Cardiac muscle cell (in vitro differentiated cells and primary cell): Measurements from ENCODE around the gene ARHGEF10L. TPM values are rescaled to one million over a fixed set of nuclear protein-coding genes. Genes with fewer than 3 reads are reported as not detected.

Experiments used
- DNase-seq, 2 donors: peaks; one replicate each; pipeline versions ENCODE4 v3.0.0 to v3.0.0-alpha.2; 2010 to 2017; ENCODE audit warnings: low read depth in 1 of 2, low spot score in 1 of 2
- H3K27ac ChIP-seq: fragments of 200-600 bp; sonication (generic); 2 replicates; pipeline ENCODE4 v1.5.1; 2016
- H3K27me3 ChIP-seq: fragments of 200-600 bp; sonication (generic); 2 replicates; pipeline ENCODE4 v1.6.0; 2016; ENCODE audit warnings: control low read depth
- H3K36me3 ChIP-seq: fragments of 200-600 bp; sonication (generic); 2 replicates; pipeline ENCODE4 v1.5.1; 2016; ENCODE audit warnings: control low read depth
- H3K4me1 ChIP-seq: fragments of 200-600 bp; sonication (generic); 2 replicates; pipeline ENCODE4 v1.8.1; 2017; ENCODE audit warnings: low read depth, mild to moderate bottlenecking, mixed run types
- H3K4me3 ChIP-seq: fragments of 200-600 bp; sonication (generic); 2 replicates; pipeline ENCODE4 v1.5.1; 2016; ENCODE audit warnings: mild to moderate bottlenecking
- H3K9me3 ChIP-seq: fragments of 200-600 bp; sonication (generic); 2 replicates; pipeline ENCODE4 v1.5.1; 2017; ENCODE audit warnings: low read depth, mild to moderate bottlenecking, control low read depth
- polyA plus RNA-seq: library from polyadenylated mRNA; unstranded; fragments of >200 nt; fragmentation: Nextera tagmentation; extraction: Ambion mirVana; gene quantifications from 2 replicates; pipeline ENCODE4 v1.2.1, GENCODE V29; 2016
- total RNA-seq: library from RNA; depleted of rRNA; stranded (reverse); fragments of >200 nt; gene quantifications from 2 replicates; pipeline ENCODE4 v1.2.3, GENCODE V29; 2016
- TF ChIP-seq, protein P1 (sequence below): IDR thresholded peaks from 2 replicates; pipeline ENCODE4 v1.5.1; 2012; ENCODE audit warnings: low read depth, mild to moderate bottlenecking, low read length

Gene ARHGEF10L
- total and polyA plus RNA-seq, 2 experiments from 2014 or later, result 32.3 to 55.4 TPM

DNA sequence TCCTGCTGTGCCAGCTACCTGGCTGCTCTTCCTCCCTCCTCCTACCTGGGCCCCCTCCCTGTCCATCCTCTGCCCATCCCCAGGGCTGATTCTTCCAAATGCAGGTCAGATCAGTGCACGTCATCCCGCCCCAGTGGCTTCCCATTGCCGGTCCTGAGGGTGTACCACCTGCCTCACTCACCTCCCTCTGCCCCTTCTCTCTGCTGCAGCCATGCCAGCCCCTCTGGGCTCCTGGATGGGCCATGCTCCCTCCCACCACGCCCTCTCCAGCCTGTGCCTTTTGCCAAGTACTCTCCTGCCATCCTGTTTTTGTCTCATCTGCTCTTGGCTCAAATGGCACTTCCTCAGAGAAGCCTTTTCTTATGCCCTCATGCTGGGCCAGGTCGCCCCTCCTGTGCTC, 95.8 kb downstream of the ARHGEF10L start:
- Histone ChIP-seq H3K36me3 (peaks cover 14% of the 10 kb centered on the region), H3K4me1 (no peaks in the 10 kb centered on the region), H3K27ac (no peak overlapping the region), H3K4me3 (no peak overlapping the region), H3K9me3 (no peaks in the 10 kb centered on the region), H3K27me3 (no peaks in the 10 kb centered on the region)
- TF ChIP-seq, protein P1, sequence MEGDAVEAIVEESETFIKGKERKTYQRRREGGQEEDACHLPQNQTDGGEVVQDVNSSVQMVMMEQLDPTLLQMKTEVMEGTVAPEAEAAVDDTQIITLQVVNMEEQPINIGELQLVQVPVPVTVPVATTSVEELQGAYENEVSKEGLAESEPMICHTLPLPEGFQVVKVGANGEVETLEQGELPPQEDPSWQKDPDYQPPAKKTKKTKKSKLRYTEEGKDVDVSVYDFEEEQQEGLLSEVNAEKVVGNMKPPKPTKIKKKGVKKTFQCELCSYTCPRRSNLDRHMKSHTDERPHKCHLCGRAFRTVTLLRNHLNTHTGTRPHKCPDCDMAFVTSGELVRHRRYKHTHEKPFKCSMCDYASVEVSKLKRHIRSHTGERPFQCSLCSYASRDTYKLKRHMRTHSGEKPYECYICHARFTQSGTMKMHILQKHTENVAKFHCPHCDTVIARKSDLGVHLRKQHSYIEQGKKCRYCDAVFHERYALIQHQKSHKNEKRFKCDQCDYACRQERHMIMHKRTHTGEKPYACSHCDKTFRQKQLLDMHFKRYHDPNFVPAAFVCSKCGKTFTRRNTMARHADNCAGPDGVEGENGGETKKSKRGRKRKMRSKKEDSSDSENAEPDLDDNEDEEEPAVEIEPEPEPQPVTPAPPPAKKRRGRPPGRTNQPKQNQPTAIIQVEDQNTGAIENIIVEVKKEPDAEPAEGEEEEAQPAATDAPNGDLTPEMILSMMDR, result no peak
- DNase-seq, result no peak

DNA sequence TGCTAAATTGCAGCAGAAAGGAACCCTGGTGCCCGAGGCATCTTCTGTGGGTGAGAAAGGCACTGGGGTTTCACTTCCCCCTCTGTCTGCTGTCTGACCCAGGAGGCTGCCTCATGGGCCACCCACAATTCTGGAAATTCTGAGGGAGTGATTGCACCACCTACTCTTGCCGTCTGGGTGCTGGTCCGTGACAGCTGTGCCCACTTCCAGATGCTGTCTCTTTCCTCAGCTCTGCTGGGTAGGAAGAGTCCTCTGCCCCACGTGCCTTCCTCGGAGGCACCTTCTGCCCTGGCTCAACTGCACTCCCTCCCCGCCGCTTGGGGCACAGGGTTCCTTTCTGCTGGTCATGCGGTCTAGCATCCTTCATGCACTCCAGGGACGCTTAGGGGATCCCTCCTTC, 96.3 kb downstream of the ARHGEF10L start:
- TF ChIP-seq, protein P1, result no peak
- H3K9me3 ChIP-seq, result no peaks in the 10 kb centered on the region
- DNase-seq, result no peak
- H3K27me3 ChIP-seq, result no peaks in the 10 kb centered on the region
- no peaks in the 10 kb centered on the region for H3K4me1 ChIP-seq
- H3K4me3 ChIP-seq, result no peak overlapping the region
- H3K36me3 ChIP-seq, result peaks cover 14% of the 10 kb centered on the region
- H3K27ac ChIP-seq, result no peak overlapping the region

DNA sequence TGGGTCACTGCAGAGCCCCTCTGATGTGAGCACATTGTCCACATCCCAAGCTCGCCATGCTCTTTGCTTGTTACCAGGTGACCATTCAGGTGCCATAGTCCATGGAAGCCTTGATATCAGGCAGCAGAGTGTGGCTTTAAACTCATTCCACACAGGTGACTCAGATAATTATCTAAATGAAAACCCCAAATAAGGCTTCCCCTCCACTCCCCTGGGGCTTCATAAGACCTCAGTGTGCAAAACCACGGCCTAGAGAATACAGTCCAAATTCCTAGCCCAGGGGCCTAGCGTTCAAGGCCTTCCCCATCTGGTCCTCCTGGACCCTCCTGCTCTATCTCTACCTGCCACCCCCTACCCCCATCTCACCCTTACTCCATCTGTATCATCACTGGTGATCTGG, 97.1 kb downstream of the ARHGEF10L start:
- Histone ChIP-seq H3K27me3 (no peaks in the 10 kb centered on the region), H3K4me3 (no peak overlapping the region), H3K9me3 (no peaks in the 10 kb centered on the region), H3K4me1 (no peaks in the 10 kb centered on the region), H3K27ac (no peak overlapping the region), H3K36me3 (peaks cover 14% of the 10 kb centered on the region)
- no peak for DNase-seq
- TF ChIP-seq, protein P1, result no peak

DNA sequence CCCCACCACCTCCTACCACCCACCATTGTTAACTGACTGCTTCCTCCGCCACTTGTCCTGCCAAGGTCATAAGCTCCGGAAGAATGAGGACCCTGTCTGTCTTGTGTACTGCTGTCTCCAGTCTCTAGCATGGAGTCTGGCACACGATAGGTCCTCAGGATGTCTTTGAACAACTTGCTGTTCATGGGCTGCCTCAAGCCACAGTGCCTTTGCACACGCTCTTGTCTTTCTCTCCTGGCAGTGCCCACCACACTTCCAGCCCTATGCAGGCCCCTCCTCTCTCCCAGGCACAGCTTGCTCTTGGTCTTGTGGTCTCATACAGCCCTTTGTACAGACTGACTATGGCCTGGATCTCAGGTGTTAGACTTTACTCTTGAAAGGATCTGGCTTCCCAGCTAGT, 97.6 kb downstream of the ARHGEF10L start:
- Histone ChIP-seq H3K27ac (no peak overlapping the region), H3K9me3 (no peaks in the 10 kb centered on the region), H3K4me3 (no peak overlapping the region), H3K27me3 (no peaks in the 10 kb centered on the region), H3K4me1 (no peaks in the 10 kb centered on the region), H3K36me3 (peaks cover 14% of the 10 kb centered on the region)
- DNase-seq, result no peak
- TF ChIP-seq, protein P1, result no peak

DNA sequence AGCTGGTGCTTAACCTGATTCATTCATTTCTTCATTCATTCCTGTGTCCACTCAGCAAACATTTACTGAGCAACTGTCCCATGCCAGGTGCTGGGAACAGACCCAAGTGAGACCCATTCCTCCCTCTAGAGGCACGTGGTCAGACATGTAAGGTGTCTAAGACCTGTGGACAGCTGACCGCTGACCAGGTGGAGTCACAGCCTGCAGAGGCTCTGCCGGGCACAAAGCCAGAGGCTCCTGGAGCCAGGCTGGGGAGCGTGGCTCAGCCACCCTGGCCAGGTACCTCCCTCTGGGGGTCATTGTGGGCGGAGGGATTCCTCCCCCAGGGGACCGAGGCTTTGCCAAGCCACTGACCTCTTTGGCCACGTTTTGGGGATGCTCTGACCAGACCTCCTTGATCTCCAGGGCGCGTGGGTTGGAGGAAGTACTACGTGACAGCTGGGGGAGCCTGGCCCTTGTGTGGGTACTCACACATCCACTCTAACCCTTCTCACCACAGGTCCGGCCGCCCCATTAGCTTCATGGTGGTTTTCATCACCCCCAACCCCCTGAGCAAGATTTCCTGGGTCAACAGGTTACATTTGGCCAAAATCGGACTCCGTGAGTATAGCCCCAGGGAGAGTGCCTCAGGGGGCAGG, 100.3 kb downstream of the ARHGEF10L start:
- H3K4me1 ChIP-seq, result no peaks in the 10 kb centered on the region
- no peak for DNase-seq

More for the DNA sequence above, 100.3 kb downstream of the ARHGEF10L start:
- H3K4me3 ChIP-seq, result no peak overlapping the region
- TF ChIP-seq, protein P1, result no peak
- H3K9me3 ChIP-seq, result no peaks in the 10 kb centered on the region
- H3K27me3 ChIP-seq, result no peaks in the 10 kb centered on the region
- peaks cover 14% of the 10 kb centered on the region for H3K36me3 ChIP-seq
- H3K27ac ChIP-seq, result no peak overlapping the region
